GM12878 (cell line): ENCODE measurements around the gene ADGRL3. TPM values are rescaled to one million over a fixed set of nuclear protein-coding genes. Genes with fewer than 3 reads are reported as not detected.

Experiments used
- ATAC-seq: fragments of 200-7000 bp; cut with Tn5 transposase; 3 replicates; pipeline ENCODE4 v1.9.1; 2020; ENCODE audit warnings: mild to moderate bottlenecking, moderate library complexity
- BruUV-seq: library from RNA; stranded (reverse); fragments of 400-500 nt; replicated peaks from 2 replicates; lab custom pipeline; 2021; lab: Mats Ljungman, UMichigan
- CTCF ChIA-PET: fragments of 300-600 bp; sonication (Branson Sonifier 250); formaldehyde crosslinking; extraction: SDS; loops from one replicate; lab custom pipeline; 2021; ENCODE audit warnings: inconsistent platforms; lab: Yijun Ruan, JAX
- POLR2A ChIA-PET: fragments of 350-600 bp; formaldehyde crosslinking; extraction: SDS; loops from one replicate; lab custom pipeline; 2021; ENCODE audit warnings: inconsistent platforms; lab: Charles Lee
- RAD21 ChIA-PET: fragments of 300-600 bp; sonication (Branson Sonifier 250); formaldehyde crosslinking; loops from one replicate; lab custom pipeline; 2023; ENCODE audit warnings: antibody characterized with exemption; ENCODE audit not compliant: unreplicated experiment; lab: Charles Lee
- SMC1A ChIA-PET: fragments of 300-600 bp; sonication (Branson Sonifier 250); formaldehyde crosslinking; loops from one replicate; lab custom pipeline; 2023; ENCODE audit not compliant: unreplicated experiment, uncharacterized antibody; lab: Charles Lee
- DNase-seq: peaks from one replicate; pipeline ENCODE4 v3.0.0-alpha.2; 2011; ENCODE audit warnings: low read depth, low spot score
- FAIRE-seq: peaks from 3 replicates; lab custom pipeline; 2011; peaks lifted over from hg19 to GRCh38; lab: Jason Lieb, UNC
- H2AFZ ChIP-seq: 2 replicates; pipeline ENCODE4 v1.6.0; 2011; ENCODE audit warnings: low read depth, low read length, control low read depth; ENCODE audit not compliant: control insufficient read depth
- H3K27ac ChIP-seq: 2 replicates; pipeline ENCODE4 v1.5.1; 2011; ENCODE audit warnings: control low read depth; ENCODE audit not compliant: control insufficient read depth, insufficient read depth
- H3K27me3 ChIP-seq, 2 experiments: replicated peaks in 1 of 2; 2 replicates each; pipeline versions ENCODE4 v1.6.0 to v1.6.1; 2011; ENCODE audit warnings: low read length in 1 of 2; ENCODE audit not compliant: control insufficient read depth in 2 of 2, insufficient read depth in 2 of 2
- H3K36me3 ChIP-seq, 2 experiments: 2 replicates each; pipeline ENCODE4 v1.5.1; 2011; ENCODE audit warnings: low read length in 1 of 2; ENCODE audit not compliant: control insufficient read depth in 2 of 2, insufficient read depth in 2 of 2
- H3K4me1 ChIP-seq: 2 replicates; pipeline ENCODE4 v1.6.1; 2011; ENCODE audit warnings: mild to moderate bottlenecking, low read length, moderate library complexity, mixed read lengths; ENCODE audit not compliant: control insufficient read depth, insufficient read depth
- H3K4me2 ChIP-seq: 2 replicates; pipeline ENCODE4 v1.6.0; 2011; ENCODE audit warnings: control low read depth; ENCODE audit not compliant: control insufficient read depth, insufficient read depth
- H3K4me3 ChIP-seq: fragments of 200-600 bp; sonication (generic); 2 replicates; pipeline ENCODE4 v1.5.1; 2016
- H3K79me2 ChIP-seq: 2 replicates; pipeline ENCODE4 v1.6.0; 2011; ENCODE audit warnings: low read length; ENCODE audit not compliant: control insufficient read depth, insufficient read depth
- H3K9ac ChIP-seq: 2 replicates; pipeline ENCODE4 v1.8.0; 2011; ENCODE audit warnings: low read length, control low read depth, mixed read lengths; ENCODE audit not compliant: control insufficient read depth, insufficient read depth
- H3K9me3 ChIP-seq: replicated peaks from 3 replicates; pipeline ENCODE4 v1.5.1; 2011; ENCODE audit warnings: mild to moderate bottlenecking, low read length; ENCODE audit not compliant: control insufficient read depth, insufficient read depth
- H4K20me1 ChIP-seq: 2 replicates; pipeline ENCODE4 v1.6.0; 2011; ENCODE audit not compliant: control insufficient read depth, insufficient read depth
- KDM1A ChIP-seq: fragments of 200-600 bp; sonication (generic); IDR thresholded peaks from 2 replicates; pipeline ENCODE4 v1.6.1; 2016; ENCODE audit warnings: borderline replicate concordance
- NRF1 ChIP-seq: conservative IDR thresholded peaks from 2 replicates; pipeline ENCODE4 v1.6.1; 2011; ENCODE audit warnings: mild to moderate bottlenecking, low read depth, low read length, improper control_type of control experiment
- RFX5 ChIP-seq: IDR thresholded peaks from 2 replicates; pipeline ENCODE4 v1.6.1; 2011; ENCODE audit warnings: low read depth, low read length, improper control_type of control experiment
- TCF12 ChIP-seq: IDR thresholded peaks from 2 replicates; pipeline ENCODE4 v1.6.1; 2011; ENCODE audit warnings: low read depth, mild to moderate bottlenecking, low read length
- WGBS: methylation state at CpG from one replicate; pipeline ENCODE4 v1.1.6; 2016; ENCODE audit warnings: low lambda C conversion rate; ENCODE audit not compliant: insufficient replicate concordance, insufficient coverage; ENCODE audit errors: missing lambda C conversion rate; 5-methylcytosine and 5-hydroxymethylcytosine counted together
- in situ Hi-C: fragments of 300-500 bp; cut with MboI; formaldehyde crosslinking; loops from 9 replicates; pipeline ENCODE4 v1.14.3; 2018; ENCODE audit warnings: mixed read lengths
- intact Hi-C: fragments of 100-400 bp; cut with micrococcal nuclease; formaldehyde crosslinking; loops from one replicate; pipeline ENCODE4 v1.14.2; 2022; ENCODE audit not compliant: unreplicated experiment
- polyA plus RNA-seq, 11 experiments: library from polyadenylated mRNA; depleted of rRNA in 4 of 11; unstranded in 6 of 11; stranded (reverse) in 5 of 11; fragments of >200 nt; fragmentation: Nextera tagmentation in 4 of 11; fragmentation: Illumina TruSeq in 1 of 11; extraction: Ambion mirVana in 4 of 11; extraction: Trizol in 1 of 11; gene quantifications; 1 replicate in 1 of 11; 2 replicates in 10 of 11; pipeline versions ENCODE4 v1.2.1 to v1.2.3, GENCODE V29; 2011 to 2016; ENCODE audit warnings: inconsistent platforms in 2 of 11, missing spikeins in 2 of 11, low read depth in 1 of 11
- total RNA-seq, 4 experiments: library from RNA; depleted of rRNA in 3 of 4; stranded (reverse); fragments of >200 nt in 3 of 4; fragmentation: Illumina TruSeq in 1 of 4; extraction: Trizol in 1 of 4; gene quantifications; 2 replicates each; pipeline versions ENCODE4 v1.2.1 to v1.2.3, GENCODE V29; 2013 to 2021
- TF ChIP-seq, protein P1 (sequence below), 3 experiments: IDR thresholded peaks in 2 of 3; conservative IDR thresholded peaks in 1 of 3; 2 replicates each; pipeline ENCODE4 v1.5.1; 2011; ENCODE audit warnings: low read depth in 3 of 3, low read length in 3 of 3, mild to moderate bottlenecking in 3 of 3, control low read depth in 2 of 3, moderate library complexity in 2 of 3, inconsistent platforms in 1 of 3, mixed read lengths in 1 of 3; ENCODE audit not compliant: control insufficient read depth in 2 of 3, insufficient read depth in 1 of 3; ENCODE audit errors: extremely low read depth in 1 of 3

The ADGRL3 gene
- total and polyA plus RNA-seq, 10 of the 15 experiments (the other 5 are each of a cell fraction or from before 2014, with no cell fraction given): 1.1 TPM; not detected in 9

DNA sequence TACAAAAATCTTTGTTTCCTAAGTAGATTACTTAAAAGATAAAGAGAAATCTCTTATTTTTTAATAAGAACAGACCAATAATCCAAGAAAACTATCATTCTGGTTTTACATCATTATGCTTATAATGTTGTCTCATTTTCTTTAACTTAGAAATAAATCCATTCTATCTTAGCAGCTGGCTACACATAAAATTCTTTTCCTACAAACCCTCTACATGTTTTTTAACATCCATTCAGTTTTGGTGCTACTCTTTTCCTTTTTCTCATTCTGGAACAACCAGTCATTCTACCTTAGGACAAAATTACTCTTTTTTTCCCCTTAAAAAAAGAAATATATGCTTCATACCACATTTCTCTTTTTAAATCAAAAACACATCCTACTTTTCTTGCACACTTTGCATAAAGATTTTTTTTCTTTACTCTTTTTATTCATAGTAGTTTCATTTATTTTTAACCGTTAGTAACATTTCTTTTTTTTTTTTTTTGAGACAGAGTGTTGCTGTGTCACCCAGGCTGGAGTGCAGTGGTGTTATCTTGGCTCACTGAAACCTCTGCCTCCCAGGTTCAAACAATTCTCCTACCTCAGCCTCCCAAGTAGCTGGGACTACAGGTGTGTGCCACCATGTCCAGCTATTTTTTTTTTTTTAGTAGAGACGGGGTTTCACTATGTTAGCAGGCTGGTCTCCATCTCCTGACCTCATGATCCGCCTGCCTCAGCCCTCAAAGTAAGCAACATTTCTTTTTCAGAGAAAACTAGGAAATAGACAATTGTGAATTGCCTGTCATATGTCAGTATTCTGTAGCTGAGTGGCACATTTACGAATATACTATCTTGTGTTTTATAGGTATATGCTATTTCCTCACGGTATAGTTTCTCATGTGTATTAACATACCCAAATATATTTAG, 562.8 kb downstream of the ADGRL3 start:
- BruUV-seq: no TSS peak
- no peak for FAIRE-seq
- Histone ChIP-seq H3K9me3 (no peaks in the 10 kb centered on the region), H3K4me1 (no peaks in the 10 kb centered on the region), H3K4me3 (no peak overlapping the region), H3K27me3 (no peaks in the 10 kb centered on the region), H3K27ac (no peak overlapping the region), H3K79me2 (no peaks in the 10 kb centered on the region), H3K4me2 (no peak overlapping the region), H3K36me3 (no peaks in the 10 kb centered on the region), H2AFZ (no peak overlapping the region), H3K9ac (no peak overlapping the region), H4K20me1 (no peaks in the 10 kb centered on the region)
- ATAC-seq: no peak
- intact Hi-C loops: no loop called here
- in situ Hi-C loops: no loop called here
- no peak for DNase-seq
- ChIA-PET RAD21 (no interaction called here), CTCF (interaction anchor here (0.6 kb wide), 1 partner anchor 23 kb away, joined by 5 read pairs; no protein-coding TSS in a partner anchor), POLR2A (interaction anchor here (0.7 kb wide), 1 partner anchor 60 kb away, joined by 4 read pairs; no protein-coding TSS in a partner anchor), SMC1A (interaction anchor here (1.2 kb wide), 1 partner anchor 20 kb away, joined by 3 read pairs; no protein-coding TSS in a partner anchor)
- TF ChIP-seq, protein P1, sequence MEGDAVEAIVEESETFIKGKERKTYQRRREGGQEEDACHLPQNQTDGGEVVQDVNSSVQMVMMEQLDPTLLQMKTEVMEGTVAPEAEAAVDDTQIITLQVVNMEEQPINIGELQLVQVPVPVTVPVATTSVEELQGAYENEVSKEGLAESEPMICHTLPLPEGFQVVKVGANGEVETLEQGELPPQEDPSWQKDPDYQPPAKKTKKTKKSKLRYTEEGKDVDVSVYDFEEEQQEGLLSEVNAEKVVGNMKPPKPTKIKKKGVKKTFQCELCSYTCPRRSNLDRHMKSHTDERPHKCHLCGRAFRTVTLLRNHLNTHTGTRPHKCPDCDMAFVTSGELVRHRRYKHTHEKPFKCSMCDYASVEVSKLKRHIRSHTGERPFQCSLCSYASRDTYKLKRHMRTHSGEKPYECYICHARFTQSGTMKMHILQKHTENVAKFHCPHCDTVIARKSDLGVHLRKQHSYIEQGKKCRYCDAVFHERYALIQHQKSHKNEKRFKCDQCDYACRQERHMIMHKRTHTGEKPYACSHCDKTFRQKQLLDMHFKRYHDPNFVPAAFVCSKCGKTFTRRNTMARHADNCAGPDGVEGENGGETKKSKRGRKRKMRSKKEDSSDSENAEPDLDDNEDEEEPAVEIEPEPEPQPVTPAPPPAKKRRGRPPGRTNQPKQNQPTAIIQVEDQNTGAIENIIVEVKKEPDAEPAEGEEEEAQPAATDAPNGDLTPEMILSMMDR (IDR thresholded peaks at IDR 0.05 in 2 of 3, conservative IDR thresholded peaks at IDR 0.05 in 1 of 3; ENCODE audit: control insufficient read depth in 2 of 3, extremely low read depth in 1 of 3, insufficient read depth in 1 of 3, low read depth in 3 of 3, low read length in 3 of 3): no peak
- TF ChIP-seq NRF1: no peak
- no peak for TF ChIP-seq KDM1A
- TF ChIP-seq RFX5: no peak
- TF ChIP-seq TCF12: no peak
- 20% methylated on average over 5 of the region's 5 CpGs for WGBS
